ENCODE results near the gene FAM204A.

Gene FAM204A

GRCh38 chr10:118276727-118277126 lies 65.4 kb downstream of the FAM204A start:
- no peak for DNase-seq (ENCODE audit: low read depth, low spot score)
- no peak overlapping the region for H3K4me3 ChIP-seq (ENCODE audit: low read depth, low read length)
- no peak for TF ChIP-seq CTCF (IDR thresholded peaks at IDR 0.05; ENCODE audit: low read depth, low read length)
- in situ Hi-C loops (cut with HindIII; ENCODE audit: low sequenced_read_pairs): no loop called here

DNA sequence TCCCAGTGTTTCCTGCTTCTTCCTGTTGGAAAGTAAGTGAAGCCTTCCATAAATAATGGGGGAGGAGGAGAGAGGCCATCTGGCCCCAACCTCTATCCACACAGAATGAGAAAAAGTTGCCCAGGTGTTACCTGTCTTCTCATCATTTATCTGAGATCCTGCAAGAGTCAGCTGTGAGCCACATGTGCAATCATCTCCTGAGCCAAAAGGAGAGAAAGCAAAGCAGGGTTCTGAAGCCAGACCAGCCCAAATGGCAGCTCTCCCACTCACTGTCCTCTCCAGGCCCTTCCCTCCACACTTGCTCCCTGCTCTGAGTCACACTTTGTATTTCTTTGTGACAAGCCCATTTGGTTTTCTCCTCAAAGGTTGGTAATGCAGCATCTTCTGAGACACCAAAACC lies 65.9 kb downstream of the FAM204A start:
- in situ Hi-C loops (cut with HindIII; ENCODE audit: low sequenced_read_pairs): no loop called here
- no peak for DNase-seq (ENCODE audit: low read depth, low spot score)
- no peak for TF ChIP-seq CTCF (IDR thresholded peaks at IDR 0.05; ENCODE audit: low read depth, low read length)
- H3K4me3 ChIP-seq (ENCODE audit: low read depth, low read length): no peak overlapping the region

GRCh38 chr10:118273662-118274061 lies 68.5 kb downstream of the FAM204A start:
- TF ChIP-seq CTCF (IDR thresholded peaks at IDR 0.05; ENCODE audit: low read depth, low read length): no peak
- in situ Hi-C loops (cut with HindIII; ENCODE audit: low sequenced_read_pairs): no loop called here
- no peak for DNase-seq (ENCODE audit: low read depth, low spot score)
- H3K4me3 ChIP-seq (ENCODE audit: low read depth, low read length): no peak overlapping the region

DNA sequence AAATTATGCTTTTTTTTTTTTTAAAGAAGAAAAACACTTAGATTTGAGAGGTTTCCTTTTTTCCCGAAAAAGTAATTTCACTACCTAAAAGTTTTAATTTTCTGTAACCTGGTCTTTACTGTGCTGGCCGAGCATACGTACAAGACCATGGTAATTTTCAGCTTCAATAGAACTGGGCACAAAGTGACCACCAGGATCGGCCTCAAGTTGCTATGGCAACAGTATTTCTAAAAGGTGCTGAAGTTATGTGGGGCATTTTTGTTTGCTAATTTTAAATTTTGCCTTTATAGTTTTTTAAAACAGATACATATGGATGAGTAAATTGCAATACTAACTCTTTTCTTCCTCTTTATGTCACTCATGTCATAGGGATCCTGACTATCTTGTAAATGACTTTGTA lies 69.4 kb downstream of the FAM204A start:
- H3K4me3 ChIP-seq (ENCODE audit: low read depth, low read length): no peak overlapping the region
- in situ Hi-C loops (cut with HindIII; ENCODE audit: low sequenced_read_pairs): no loop called here
- no peak for DNase-seq (ENCODE audit: low read depth, low spot score)
- no peak for TF ChIP-seq CTCF (IDR thresholded peaks at IDR 0.05; ENCODE audit: low read depth, low read length)

DNA sequence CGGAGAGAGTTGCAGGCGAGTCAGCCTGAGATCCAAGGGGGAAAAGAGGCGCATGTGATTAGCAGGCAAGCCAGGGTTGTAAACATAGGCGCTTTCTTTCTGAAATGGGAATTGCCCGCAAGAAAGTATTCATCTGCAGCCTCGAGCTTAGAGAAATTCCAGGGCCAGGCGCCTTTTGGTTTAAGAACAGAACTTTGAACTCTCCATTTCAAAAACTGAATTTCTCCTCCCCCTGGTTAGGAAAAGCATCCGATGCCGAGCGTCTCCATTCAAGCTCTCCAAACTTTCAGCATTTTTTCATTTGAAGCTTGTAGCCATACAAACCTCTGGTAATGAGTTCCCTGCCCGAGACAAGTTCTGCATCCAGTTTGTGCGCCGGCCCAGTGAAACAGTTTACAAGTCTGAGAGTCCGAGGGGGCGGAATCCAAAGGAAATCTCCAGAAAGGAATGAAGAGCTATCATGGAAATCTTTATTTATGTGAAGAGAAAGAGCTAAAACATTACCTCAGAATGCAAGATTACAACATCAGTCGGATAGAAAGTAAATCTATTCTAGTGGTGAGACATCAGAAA lies 69.9 kb downstream of the FAM204A start:
- DNase-seq (ENCODE audit: low read depth, low spot score): no peak
- H3K4me3 ChIP-seq (ENCODE audit: low read depth, low read length): no peak overlapping the region
- TF ChIP-seq CTCF (IDR thresholded peaks at IDR 0.05; ENCODE audit: low read depth, low read length): no peak
- in situ Hi-C loops (cut with HindIII; ENCODE audit: low sequenced_read_pairs): no loop called here

DNA sequence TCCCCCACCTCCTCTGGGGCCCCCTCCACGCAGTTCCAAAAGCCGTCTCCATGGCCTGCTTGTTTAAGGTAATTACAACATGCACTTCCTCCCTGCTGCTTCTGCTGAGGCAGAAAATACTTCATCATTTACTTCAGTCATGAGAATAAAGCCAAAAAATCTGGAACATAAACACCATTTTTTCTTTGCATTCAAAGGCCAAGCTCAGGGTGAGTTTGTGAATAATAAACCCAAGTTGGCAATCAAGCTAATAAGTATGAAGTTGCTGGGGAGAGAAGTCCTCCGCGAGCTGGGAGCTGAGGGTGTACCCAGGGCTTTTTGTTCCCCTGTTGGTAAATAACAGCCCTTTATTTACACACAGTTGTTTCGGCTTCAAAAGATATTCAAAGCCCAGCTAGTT lies 70.5 kb downstream of the FAM204A start:
- no peak for DNase-seq (ENCODE audit: low read depth, low spot score)
- in situ Hi-C loops (cut with HindIII; ENCODE audit: low sequenced_read_pairs): no loop called here
- H3K4me3 ChIP-seq (ENCODE audit: low read depth, low read length): no peak overlapping the region
- no peak for TF ChIP-seq CTCF (IDR thresholded peaks at IDR 0.05; ENCODE audit: low read depth, low read length)

Data from astrocyte of the spinal cord (primary cell).